Mucosa of rectum (tissue), 2 donors: ENCODE measurements around the gene RAD51B.

Experiments
- H3K27ac ChIP-seq, 2 donors: one replicate each; pipeline ENCODE4 v1.7.0; 2013; ENCODE audit warnings: inconsistent platforms in 2 of 2, low read depth in 2 of 2, low read length in 2 of 2
- H3K27me3 ChIP-seq, 2 donors: one replicate each; pipeline ENCODE4 v1.7.0; 2013; ENCODE audit warnings: low read length in 2 of 2; ENCODE audit not compliant: control insufficient read depth in 2 of 2, insufficient read depth in 2 of 2
- H3K36me3 ChIP-seq, 2 donors: one replicate each; pipeline ENCODE4 v1.7.0; 2013; ENCODE audit warnings: low read length in 2 of 2; ENCODE audit not compliant: control insufficient read depth in 2 of 2, insufficient read depth in 2 of 2
- H3K4me1 ChIP-seq, 2 donors: one replicate each; pipeline ENCODE4 v1.7.0; 2013; ENCODE audit warnings: low read length in 2 of 2, mild to moderate bottlenecking in 1 of 2; ENCODE audit not compliant: control insufficient read depth in 2 of 2, insufficient read depth in 2 of 2
- H3K4me3 ChIP-seq, 2 donors: one replicate each; pipeline ENCODE4 v1.7.0; 2013; ENCODE audit warnings: low read length in 2 of 2
- H3K9ac ChIP-seq, 2 donors: one replicate each; pipeline ENCODE4 v1.7.0; 2013; ENCODE audit warnings: low read length in 2 of 2, low read depth in 1 of 2, mild to moderate bottlenecking in 1 of 2
- H3K9me3 ChIP-seq, 2 donors: one replicate each; pipeline ENCODE4 v1.7.0; 2013; ENCODE audit warnings: low read length in 2 of 2; ENCODE audit not compliant: control insufficient read depth in 2 of 2
- donor health status: healthy.
- donor health status: Normal muscosa, but diverticular disease.

RAD51B gene

DNA sequence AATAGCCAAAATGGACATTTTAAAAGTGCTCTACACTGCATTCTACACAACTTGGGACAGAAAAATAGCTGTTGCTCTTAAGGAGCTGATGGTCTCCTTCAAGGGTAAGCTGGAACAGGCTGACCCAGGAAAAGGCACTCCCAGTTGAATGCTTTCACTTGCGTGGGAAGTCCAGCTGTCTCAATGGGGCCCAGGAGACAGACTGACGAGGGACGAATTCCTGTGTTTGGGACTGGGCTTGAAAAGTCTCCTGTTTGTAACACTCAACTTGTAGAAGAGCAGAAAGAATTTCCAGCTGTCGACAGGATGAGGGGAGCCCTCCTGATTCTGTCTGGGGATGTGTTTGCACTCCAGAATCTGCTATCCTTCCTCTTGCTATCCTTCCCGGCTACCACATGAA lies 792.5 kb downstream of the RAD51B start:
- Histone ChIP-seq H3K27me3 (no peaks in the 10 kb centered on the region), H3K4me1 (peaks cover 25 to 30% of the 10 kb centered on the region in 2 donors), H3K27ac (peak overlapping the region; percentile 46 to 66), H3K9ac (no peak overlapping the region), H3K36me3 (no peaks in the 10 kb centered on the region), H3K9me3 (peaks cover 0 to 7% of the 10 kb centered on the region in 2 donors), H3K4me3 (no peak overlapping the region)

DNA sequence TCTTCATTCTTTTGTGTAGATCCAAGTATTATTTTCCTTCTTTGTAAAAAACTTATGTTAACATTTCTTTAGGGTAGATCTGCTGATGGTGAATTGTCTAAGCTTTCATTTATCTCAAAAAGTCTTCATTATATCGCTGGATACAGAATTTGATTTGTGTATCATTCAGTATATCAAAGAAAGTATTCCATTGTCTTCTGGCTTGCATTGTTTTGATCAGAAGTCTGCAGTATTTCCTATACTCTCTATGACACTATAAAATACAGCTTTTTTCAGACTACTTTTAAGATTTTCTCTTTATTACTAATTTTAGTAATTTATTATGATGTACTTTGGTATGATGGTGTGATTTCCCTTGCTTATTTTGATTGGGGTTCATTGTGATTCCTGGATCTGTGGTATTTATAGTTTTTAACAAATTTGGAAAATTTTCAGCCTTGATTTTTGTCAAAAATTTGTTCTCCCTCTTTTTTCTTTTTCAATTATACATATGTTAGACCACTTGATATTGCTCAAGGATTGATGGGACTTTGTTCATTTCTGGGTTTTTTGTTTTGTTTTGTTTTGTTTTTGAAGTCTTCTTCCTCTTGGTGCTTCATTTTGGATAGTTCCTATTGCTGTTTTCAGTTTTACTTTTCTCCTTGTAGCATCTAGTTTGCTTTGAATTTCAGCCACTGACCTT lies 796.8 kb downstream of the RAD51B start:
- Histone ChIP-seq H3K4me3 (no peak overlapping the region), H3K36me3 (no peaks in the 10 kb centered on the region), H3K9ac (no peak overlapping the region), H3K27me3 (no peaks in the 10 kb centered on the region), H3K4me1 (peaks cover 5 to 13% of the 10 kb centered on the region in 2 donors), H3K9me3 (peaks cover 0 to 7% of the 10 kb centered on the region in 2 donors), H3K27ac (no peak overlapping the region)

DNA sequence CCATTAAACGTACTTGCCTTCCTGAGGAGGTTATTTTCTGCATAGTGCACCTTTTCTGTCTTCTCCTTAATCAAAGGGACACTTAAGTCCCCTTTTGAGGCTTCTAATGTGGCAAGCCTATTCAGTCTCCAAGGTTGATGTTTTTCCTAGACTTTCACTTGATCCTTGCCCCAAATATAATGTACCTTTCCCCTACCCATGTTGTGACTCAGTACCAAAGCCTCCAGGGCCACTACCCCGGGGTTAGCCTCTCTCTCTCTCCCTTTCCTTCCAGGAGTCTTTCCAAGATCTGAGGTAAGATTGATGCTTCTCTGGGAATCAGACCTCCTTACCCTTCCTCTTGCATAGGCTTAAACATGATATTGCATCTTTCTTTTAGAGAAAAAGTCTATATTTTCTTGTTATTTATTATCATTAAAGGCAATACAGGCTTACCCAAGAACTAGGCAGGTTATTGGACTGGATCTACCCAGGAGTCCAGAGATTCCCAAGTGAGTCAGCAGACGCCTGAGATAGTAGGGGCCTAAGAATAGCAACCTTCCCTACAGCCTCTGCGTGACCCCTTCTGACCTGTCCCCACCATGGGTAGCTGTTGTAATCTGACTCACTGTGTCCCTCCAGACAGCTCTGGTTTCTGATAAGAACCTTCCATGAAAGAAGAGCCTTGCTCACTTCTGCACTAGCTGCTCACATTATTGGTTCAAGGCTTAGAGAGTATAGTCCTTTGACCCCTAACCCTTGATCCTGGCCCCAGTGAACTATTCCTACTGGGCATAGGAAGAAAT lies 800.4 kb downstream of the RAD51B start:
- no peaks in the 10 kb centered on the region for H3K36me3 ChIP-seq
- peaks cover 0 to 7% of the 10 kb centered on the region in 2 donors for H3K9me3 ChIP-seq
- peaks cover 3% of the 10 kb centered on the region in 2 donors for H3K4me1 ChIP-seq
- no peak overlapping the region for H3K4me3 ChIP-seq
- H3K27ac ChIP-seq, result no peak overlapping the region
- H3K9ac ChIP-seq, result no peak overlapping the region
- no peaks in the 10 kb centered on the region for H3K27me3 ChIP-seq

DNA sequence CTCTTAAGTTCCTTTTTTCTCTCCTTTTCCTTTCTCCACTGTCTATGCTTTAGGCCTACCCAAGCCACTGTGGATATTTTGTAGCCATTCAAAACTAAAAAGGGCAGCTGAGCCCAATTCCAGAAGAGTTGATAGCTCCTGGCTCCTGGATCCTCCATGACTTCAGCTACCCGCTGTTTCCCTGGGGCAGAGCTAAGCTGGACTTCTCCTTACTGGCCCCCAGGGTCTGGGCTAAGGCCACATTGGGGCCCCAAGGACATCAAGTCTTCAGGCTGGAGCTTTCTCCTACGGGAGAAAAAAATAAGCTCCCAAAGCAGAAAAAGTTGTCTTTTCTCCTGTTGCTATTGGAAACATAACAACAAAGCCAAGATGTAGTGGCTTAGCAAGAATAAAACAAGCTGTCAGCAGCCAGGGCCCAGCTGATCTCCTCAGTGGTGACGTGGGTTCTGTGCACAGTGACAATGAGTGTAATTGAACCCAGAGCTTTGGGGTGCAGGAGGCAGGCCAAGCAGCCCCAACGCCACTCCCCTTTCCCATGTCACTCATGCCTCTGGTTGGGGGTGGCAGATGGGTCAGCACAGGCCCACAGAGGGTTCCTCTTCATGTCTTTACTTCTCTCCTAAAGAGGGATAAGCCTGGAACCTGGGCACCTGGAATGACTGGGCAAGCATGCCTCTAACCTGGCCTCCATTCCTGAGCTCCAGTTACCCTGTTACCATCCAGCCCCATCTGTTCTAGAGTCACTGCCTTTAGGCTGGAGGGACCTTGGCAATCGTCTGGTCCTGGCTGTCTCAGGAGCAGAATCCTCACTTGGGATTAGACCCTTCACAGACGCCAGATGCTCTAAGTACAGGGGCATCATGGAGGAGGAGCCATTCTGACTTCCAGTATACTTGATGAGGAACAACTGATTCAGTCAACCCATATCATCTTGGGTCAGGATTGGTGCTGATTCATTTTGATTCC lies 802.1 kb downstream of the RAD51B start:
- peaks cover 3% of the 10 kb centered on the region in 2 donors for H3K4me1 ChIP-seq
- no peaks in the 10 kb centered on the region for H3K27me3 ChIP-seq
- H3K4me3 ChIP-seq, result no peak overlapping the region
- H3K27ac ChIP-seq, result peak overlapping the region; percentile 46 to 49
- H3K9ac ChIP-seq, result no peak overlapping the region
- H3K36me3 ChIP-seq, result no peaks in the 10 kb centered on the region
- H3K9me3 ChIP-seq, result peaks cover 0 to 4% of the 10 kb centered on the region in 2 donors

DNA sequence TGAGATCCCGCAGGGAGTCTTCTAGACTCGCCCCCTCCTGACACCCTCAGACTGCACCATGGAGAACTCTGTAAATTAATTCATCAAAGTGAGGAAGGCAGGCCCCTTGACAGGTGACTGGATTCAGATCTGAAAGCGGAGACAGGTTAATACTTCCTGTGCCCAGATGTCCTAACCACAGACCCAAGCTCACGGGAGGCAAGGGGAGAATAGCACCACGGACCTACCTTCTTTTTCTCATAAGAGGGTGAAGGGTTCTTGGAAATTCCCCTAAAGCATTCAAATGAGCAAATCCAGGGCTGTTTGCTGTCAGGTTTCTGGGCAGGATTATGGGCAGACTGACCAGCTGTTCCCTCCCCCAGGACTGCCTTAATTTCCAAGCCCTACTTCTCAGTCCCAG lies 803.3 kb downstream of the RAD51B start:
- Histone ChIP-seq H3K27me3 (no peaks in the 10 kb centered on the region), H3K4me3 (no peak overlapping the region), H3K4me1 (peaks cover 3% of the 10 kb centered on the region in 2 donors), H3K27ac (no peak overlapping the region), H3K9me3 (no peaks in the 10 kb centered on the region), H3K9ac (no peak overlapping the region), H3K36me3 (no peaks in the 10 kb centered on the region)

DNA sequence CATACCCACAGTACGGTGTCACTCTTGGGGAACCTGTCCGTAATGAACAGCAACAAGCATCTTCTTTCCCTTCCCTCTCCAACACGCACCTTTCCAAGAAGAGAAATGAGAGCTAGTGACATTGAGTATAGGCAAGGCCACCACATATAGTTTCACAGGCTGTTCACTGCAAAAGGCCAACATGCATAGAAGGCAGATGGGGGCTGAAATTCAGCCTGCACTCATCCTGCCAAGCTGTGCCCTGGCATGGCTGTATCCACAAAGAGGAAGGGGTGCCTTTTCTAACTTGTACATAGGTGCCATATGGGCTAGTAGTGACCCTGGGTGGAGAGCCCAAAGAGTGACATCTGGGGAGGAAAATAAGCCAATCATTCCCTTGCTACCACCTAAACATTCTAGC lies 803.7 kb downstream of the RAD51B start:
- no peaks in the 10 kb centered on the region for H3K9me3 ChIP-seq
- no peak overlapping the region for H3K27ac ChIP-seq
- H3K27me3 ChIP-seq, result no peaks in the 10 kb centered on the region
- H3K4me1 ChIP-seq, result peaks cover 3% of the 10 kb centered on the region in 2 donors
- H3K9ac ChIP-seq, result no peak overlapping the region
- no peaks in the 10 kb centered on the region for H3K36me3 ChIP-seq
- H3K4me3 ChIP-seq, result no peak overlapping the region

DNA sequence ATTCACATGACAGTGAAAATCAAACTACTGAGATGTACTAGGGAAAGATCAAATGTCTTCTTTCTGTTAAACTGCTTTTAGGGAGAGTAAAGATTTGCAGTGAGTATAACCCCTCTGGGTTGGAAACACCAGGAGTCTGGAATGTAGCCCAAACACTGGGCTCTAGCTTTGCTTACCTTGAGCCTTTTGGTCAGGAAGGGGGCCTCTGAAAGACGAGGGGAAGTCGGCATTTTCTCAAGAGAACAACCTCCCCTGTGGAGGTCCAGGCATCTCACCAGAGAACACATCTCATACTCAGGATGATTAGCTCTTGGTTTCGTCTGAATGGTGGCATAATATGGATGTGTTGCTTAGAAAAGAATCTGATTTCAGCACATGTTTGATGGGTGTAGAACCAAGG lies 804.2 kb downstream of the RAD51B start:
- H3K27me3 ChIP-seq, result no peaks in the 10 kb centered on the region
- no peak overlapping the region for H3K4me3 ChIP-seq
- H3K9ac ChIP-seq, result no peak overlapping the region
- H3K9me3 ChIP-seq, result no peaks in the 10 kb centered on the region
- peaks cover 3 to 4% of the 10 kb centered on the region in 2 donors for H3K4me1 ChIP-seq
- no peak overlapping the region for H3K27ac ChIP-seq
- no peaks in the 10 kb centered on the region for H3K36me3 ChIP-seq

DNA sequence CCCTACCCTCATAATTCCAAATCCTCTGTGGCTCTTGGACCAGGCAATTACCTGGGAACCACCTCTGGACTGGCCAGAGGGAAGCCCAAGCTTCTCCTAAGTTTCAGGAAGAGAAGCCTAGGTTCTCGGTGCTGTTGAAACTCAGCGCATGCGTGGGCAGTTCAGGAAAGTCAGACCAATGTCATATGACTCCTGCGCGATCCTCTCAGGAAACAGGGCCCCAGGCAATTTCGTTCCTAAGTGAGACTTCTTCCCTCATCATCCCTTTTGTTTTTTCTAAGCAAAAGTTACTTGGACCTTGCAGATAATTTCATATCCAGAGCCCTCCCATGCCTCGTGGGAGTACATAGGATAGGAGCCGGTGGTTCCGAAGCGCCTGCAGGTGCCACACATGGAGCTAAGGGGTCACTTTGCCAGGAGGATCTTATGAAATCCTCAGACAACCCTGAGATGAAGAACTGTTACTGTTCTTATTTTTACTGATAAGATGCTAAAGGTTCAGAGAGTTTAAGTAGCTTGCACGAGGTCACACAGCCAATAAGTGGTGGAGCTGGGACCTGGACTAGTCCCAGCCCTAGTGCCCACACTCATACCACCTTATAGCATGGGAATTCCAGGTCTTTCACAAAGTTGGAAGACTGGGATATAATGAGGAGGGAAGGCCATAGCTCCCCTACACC lies 805.1 kb downstream of the RAD51B start:
- H3K27ac ChIP-seq, result no peak overlapping the region
- no peaks in the 10 kb centered on the region for H3K9me3 ChIP-seq
- no peak overlapping the region for H3K9ac ChIP-seq
- peaks cover 7% of the 10 kb centered on the region in 2 donors for H3K4me1 ChIP-seq
- no peaks in the 10 kb centered on the region for H3K27me3 ChIP-seq
- no peak overlapping the region for H3K4me3 ChIP-seq
- H3K36me3 ChIP-seq, result no peaks in the 10 kb centered on the region

DNA sequence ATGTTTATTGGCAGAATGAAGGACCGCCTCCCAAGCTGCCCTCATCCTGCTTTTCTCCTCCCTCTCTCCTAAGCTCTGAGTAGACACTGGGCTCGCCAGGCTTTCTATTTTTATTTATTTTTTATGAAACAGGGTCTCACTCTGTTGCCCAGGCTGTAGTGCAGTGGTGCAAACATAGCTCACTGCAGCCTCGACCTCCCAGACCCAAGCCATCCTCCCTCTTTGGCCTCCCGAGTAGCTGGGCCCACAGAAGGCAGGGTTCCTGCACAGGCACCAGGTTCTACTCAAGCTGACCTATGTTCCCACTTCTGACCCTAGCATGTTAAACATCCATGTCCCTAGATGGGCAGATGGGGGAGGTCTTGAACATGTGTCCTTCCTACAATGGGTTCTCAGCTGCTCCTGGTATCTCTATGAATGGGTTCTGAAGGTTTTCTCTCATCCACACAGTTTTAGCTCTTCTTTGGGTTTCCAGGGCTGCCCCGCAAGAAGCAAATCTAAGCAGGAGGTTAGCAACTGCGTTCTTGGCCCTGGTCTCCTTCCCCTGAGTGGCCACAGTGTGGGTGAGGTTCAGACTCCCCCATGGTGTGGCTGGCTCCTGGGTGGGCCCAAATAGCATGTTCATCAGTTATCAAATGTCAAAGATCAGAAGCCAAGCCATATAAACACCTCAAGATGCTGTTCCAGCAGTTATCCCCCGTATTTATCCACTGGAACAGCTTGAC lies 805.9 kb downstream of the RAD51B start:
- peaks cover 7% of the 10 kb centered on the region in 2 donors for H3K4me1 ChIP-seq
- no peaks in the 10 kb centered on the region for H3K36me3 ChIP-seq
- no peaks in the 10 kb centered on the region for H3K27me3 ChIP-seq
- no peak overlapping the region for H3K4me3 ChIP-seq
- H3K9me3 ChIP-seq, result no peaks in the 10 kb centered on the region
- H3K9ac ChIP-seq, result no peak overlapping the region
- H3K27ac ChIP-seq, result no peak overlapping the region
